Endothelial cell of umbilical vein (primary cell): Measurements from ENCODE around the gene C10orf71. TPM values are rescaled to one million over a fixed set of nuclear protein-coding genes. Genes with fewer than 3 reads are reported as not detected.

ENCODE experiments used
- BruUV-seq: library from RNA; stranded (reverse); fragments of 400-500 nt; replicated peaks from 2 replicates; lab custom pipeline; 2021; lab: Mats Ljungman, UMichigan
- CTCF ChIA-PET: fragments of 300-600, 350-600 bp; sonication (Branson Sonifier 250); formaldehyde crosslinking; loops from one replicate; lab custom pipeline; 2021; ENCODE audit warnings: antibody characterized with exemption, inconsistent platforms; lab: Charles Lee
- POLR2A ChIA-PET: fragments of 300-600, 350-600 bp; sonication (Branson Sonifier 250); formaldehyde crosslinking; loops from one replicate; lab custom pipeline; 2021; ENCODE audit warnings: antibody characterized with exemption, inconsistent platforms; lab: Charles Lee
- DNase-seq: peaks from one replicate; pipeline ENCODE4 v3.0.0-alpha.2; 2011; ENCODE audit warnings: low read depth, low spot score
- FAIRE-seq: peaks from 2 replicates; lab custom pipeline; 2011; peaks lifted over from hg19 to GRCh38; lab: Jason Lieb, UNC
- H2AFZ ChIP-seq: 2 replicates; pipeline ENCODE4 v1.6.0; 2012; ENCODE audit warnings: low read depth, low read length, control low read depth, inconsistent platforms
- H3K27ac ChIP-seq: 2 replicates; pipeline ENCODE4 v1.5.1; 2011; ENCODE audit warnings: low read depth, mild to moderate bottlenecking, control low read depth, low read length, moderate library complexity; ENCODE audit not compliant: insufficient read depth
- H3K27me3 ChIP-seq, 2 experiments: 2 replicates each; pipeline versions ENCODE4 v1.6.0 to v1.6.1; 2011; ENCODE audit warnings: low read length in 2 of 2, mixed read lengths in 1 of 2; ENCODE audit not compliant: control insufficient read depth in 2 of 2, insufficient read depth in 2 of 2
- H3K36me3 ChIP-seq, 2 experiments: 2 replicates in 1 of 2; 3 replicates in 1 of 2; pipeline ENCODE4 v1.5.1; 2011; ENCODE audit warnings: low read length in 2 of 2, mild to moderate bottlenecking in 1 of 2, moderate library complexity in 1 of 2; ENCODE audit not compliant: control insufficient read depth in 2 of 2, insufficient read depth in 2 of 2; ENCODE audit errors: extremely low read depth in 1 of 2
- H3K4me1 ChIP-seq: 3 replicates; pipeline ENCODE4 v1.5.1; 2011; ENCODE audit warnings: mild to moderate bottlenecking, low read length; ENCODE audit not compliant: control insufficient read depth, insufficient read depth; ENCODE audit errors: extremely low read depth
- H3K4me2 ChIP-seq: 2 replicates; pipeline ENCODE4 v1.6.1; 2011; ENCODE audit warnings: low read length, control low read depth, mixed read lengths; ENCODE audit not compliant: insufficient read depth
- H3K4me3 ChIP-seq, 3 experiments: fragments of 200-600 bp in 1 of 3; sonication (generic), shearing (Covaris generic) in 1 of 3; replicated peaks in 1 of 3; 2 replicates each; pipeline ENCODE4 v1.5.1; 2011 to 2016; ENCODE audit warnings: control low read depth in 3 of 3, low read length in 3 of 3, mild to moderate bottlenecking in 2 of 3, inconsistent platforms in 1 of 3, low read depth in 1 of 3, moderate library complexity in 1 of 3; ENCODE audit not compliant: insufficient read depth in 1 of 3
- H3K79me2 ChIP-seq: 2 replicates; pipeline ENCODE4 v1.6.0; 2012; ENCODE audit warnings: low read length, inconsistent platforms; ENCODE audit not compliant: control insufficient read depth, insufficient read depth
- H3K9ac ChIP-seq: replicated peaks from 2 replicates; pipeline ENCODE3; 2011; ENCODE audit warnings: low read length, control low read depth; ENCODE audit not compliant: insufficient read depth; ENCODE audit errors: extremely low read depth
- H3K9me1 ChIP-seq: replicated peaks from 3 replicates; pipeline ENCODE4 v1.6.0; 2011; ENCODE audit warnings: mild to moderate bottlenecking, low read length; ENCODE audit not compliant: control insufficient read depth, insufficient read depth; ENCODE audit errors: extremely low read depth
- H3K9me3 ChIP-seq: replicated peaks from 2 replicates; pipeline ENCODE4 v1.5.1; 2012; ENCODE audit warnings: low read length, inconsistent platforms; ENCODE audit not compliant: control insufficient read depth, insufficient read depth
- H4K20me1 ChIP-seq: replicated peaks from 2 replicates; pipeline ENCODE3; 2011; ENCODE audit warnings: mild to moderate bottlenecking, low read length; ENCODE audit not compliant: control insufficient read depth, insufficient read depth; ENCODE audit errors: extremely low read depth
- EZH2 ChIP-seq: IDR thresholded peaks from 2 replicates; pipeline ENCODE4 v1.6.1; 2012; ENCODE audit warnings: borderline replicate concordance, low read depth, mild to moderate bottlenecking, moderate library complexity, low read length, inconsistent platforms; ENCODE audit not compliant: severe bottlenecking
- FOS ChIP-seq: IDR thresholded peaks from 2 replicates; pipeline ENCODE4 v1.6.1; 2011; ENCODE audit warnings: mild to moderate bottlenecking, low read length, moderate library complexity, borderline replicate concordance; ENCODE audit not compliant: insufficient read depth
- GATA2 ChIP-seq: IDR thresholded peaks from 2 replicates; pipeline ENCODE4 v1.7.0; 2011; ENCODE audit warnings: low read depth, mild to moderate bottlenecking, moderate library complexity, mixed read lengths, low read length; ENCODE audit not compliant: insufficient read length, insufficient read depth
- JUN ChIP-seq: IDR thresholded peaks from 2 replicates; pipeline ENCODE4 v1.6.1; 2011; ENCODE audit warnings: borderline replicate concordance, low read depth; ENCODE audit not compliant: insufficient read length, insufficient read depth
- MYC ChIP-seq: IDR thresholded peaks from one replicate; pipeline ENCODE4 v1.6.1; 2011; ENCODE audit warnings: mild to moderate bottlenecking, low read depth, low read length
- POLR2A ChIP-seq: IDR thresholded peaks from 2 replicates; pipeline ENCODE4 v1.6.1; 2012; ENCODE audit warnings: low read depth, mild to moderate bottlenecking, control low read depth, low read length
- POLR2AphosphoS5 ChIP-seq: IDR thresholded peaks from 2 replicates; pipeline ENCODE4 v1.6.1; 2012; ENCODE audit warnings: low read depth, mild to moderate bottlenecking, control low read depth, low read length, moderate library complexity; ENCODE audit not compliant: insufficient read depth
- dilution Hi-C: fragments of 300-500 bp; cut with MboI; formaldehyde crosslinking; loops from one replicate; pipeline ENCODE4 v1.15.0; 2019; ENCODE audit warnings: low sequenced_read_pairs; ENCODE audit not compliant: extremely low pct_ligation_motif_present
- intact Hi-C: fragments of 100-400 bp; cut with micrococcal nuclease; formaldehyde crosslinking; loops from one replicate; pipeline ENCODE4 v1.10.0; 2022
- polyA plus RNA-seq, 4 experiments: library from polyadenylated mRNA; depleted of rRNA in 3 of 4; stranded (reverse) in 3 of 4; unstranded in 1 of 4; fragments of >200 nt; gene quantifications; 2 replicates each; pipeline versions ENCODE4 v1.2.1 to v1.2.3, GENCODE V29; 2011 to 2012; ENCODE audit warnings: missing spikeins in 1 of 4
- total RNA-seq: library from RNA; stranded (reverse); gene quantifications from 2 replicates; pipeline ENCODE4 v1.2.3, GENCODE V29; 2021
- TF ChIP-seq, protein P1 (sequence below): IDR thresholded peaks from 2 replicates; pipeline ENCODE4 v1.6.1; 2011; ENCODE audit not compliant: insufficient read depth, insufficient read length
- TF ChIP-seq, protein P2 (sequence below), 2 donors: IDR thresholded peaks; 1 replicate in 1 of 2; 2 replicates in 1 of 2; pipeline ENCODE4 v1.5.1; 2011; ENCODE audit warnings: low read length in 2 of 2, mild to moderate bottlenecking in 2 of 2, moderate library complexity in 2 of 2, control low read depth in 1 of 2, inconsistent platforms in 1 of 2, low read depth in 1 of 2; ENCODE audit not compliant: insufficient read depth in 1 of 2; ENCODE audit errors: extremely low read depth in 1 of 2

The C10orf71 gene
- total and polyA plus RNA-seq, 2 donors (not counting 3 experiments of a cell fraction or from before 2014, with no cell fraction given) = not detected

GRCh38 chr10:49310901-49311554 is 12.1 kb downstream of the C10orf71 start:
- H3K36me3 ChIP-seq = no peaks in the 10 kb centered on the region
- H3K9me3 ChIP-seq = no peaks in the 10 kb centered on the region
- ChIA-PET POLR2A (no interaction called here), CTCF (no interaction called here)
- no peak for DNase-seq
- BruUV-seq = no TSS peak
- no peaks in the 10 kb centered on the region for H4K20me1 ChIP-seq
- H3K79me2 ChIP-seq = no peaks in the 10 kb centered on the region
- H3K27ac ChIP-seq = no peak overlapping the region
- TF ChIP-seq JUN (no peak), POLR2A (no peak), POLR2AphosphoS5 (no peak), FOS (no peak), MYC (no peak), GATA2 (no peak), EZH2 (no peak)
- TF ChIP-seq, protein P1, sequence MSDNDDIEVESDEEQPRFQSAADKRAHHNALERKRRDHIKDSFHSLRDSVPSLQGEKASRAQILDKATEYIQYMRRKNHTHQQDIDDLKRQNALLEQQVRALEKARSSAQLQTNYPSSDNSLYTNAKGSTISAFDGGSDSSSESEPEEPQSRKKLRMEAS = no peak
- TF ChIP-seq, protein P2, sequence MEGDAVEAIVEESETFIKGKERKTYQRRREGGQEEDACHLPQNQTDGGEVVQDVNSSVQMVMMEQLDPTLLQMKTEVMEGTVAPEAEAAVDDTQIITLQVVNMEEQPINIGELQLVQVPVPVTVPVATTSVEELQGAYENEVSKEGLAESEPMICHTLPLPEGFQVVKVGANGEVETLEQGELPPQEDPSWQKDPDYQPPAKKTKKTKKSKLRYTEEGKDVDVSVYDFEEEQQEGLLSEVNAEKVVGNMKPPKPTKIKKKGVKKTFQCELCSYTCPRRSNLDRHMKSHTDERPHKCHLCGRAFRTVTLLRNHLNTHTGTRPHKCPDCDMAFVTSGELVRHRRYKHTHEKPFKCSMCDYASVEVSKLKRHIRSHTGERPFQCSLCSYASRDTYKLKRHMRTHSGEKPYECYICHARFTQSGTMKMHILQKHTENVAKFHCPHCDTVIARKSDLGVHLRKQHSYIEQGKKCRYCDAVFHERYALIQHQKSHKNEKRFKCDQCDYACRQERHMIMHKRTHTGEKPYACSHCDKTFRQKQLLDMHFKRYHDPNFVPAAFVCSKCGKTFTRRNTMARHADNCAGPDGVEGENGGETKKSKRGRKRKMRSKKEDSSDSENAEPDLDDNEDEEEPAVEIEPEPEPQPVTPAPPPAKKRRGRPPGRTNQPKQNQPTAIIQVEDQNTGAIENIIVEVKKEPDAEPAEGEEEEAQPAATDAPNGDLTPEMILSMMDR (IDR thresholded peaks at IDR 0.05; ENCODE audit: extremely low read depth in 1 of 2, insufficient read depth in 1 of 2, low read depth in 1 of 2, low read length in 2 of 2) = no peak
- H3K4me1 ChIP-seq = no peaks in the 10 kb centered on the region
- no peak overlapping the region for H3K9ac ChIP-seq
- dilution Hi-C loops = no loop called here
- H2AFZ ChIP-seq = no peak overlapping the region
- intact Hi-C loops = no loop called here
- no peak overlapping the region for H3K4me2 ChIP-seq
- no peak for FAIRE-seq
- no peaks in the 10 kb centered on the region for H3K27me3 ChIP-seq
- no peaks in the 10 kb centered on the region for H3K9me1 ChIP-seq
- no peak overlapping the region for H3K4me3 ChIP-seq
